HG03064 (cell line): ENCODE results near the gene STXBP5.
"Not testable (repeated sequence)": the region's sequence is repeated elsewhere in the genome, so short reads cannot be mapped to it uniquely, and the experiment has no call there.

ENCODE experiments used
- ATAC-seq: cut with Tn5 transposase; IDR thresholded peaks from one replicate; pipeline ENCODE4 v1.9.1; 2021; ENCODE audit warnings: low read depth; ENCODE audit not compliant: unreplicated experiment

The STXBP5 gene

GRCh38 chr6:147361311-147361981 is 157.2 kb downstream of the STXBP5 start:
- ATAC-seq: no peak

- no peak for ATAC-seq
These were observed 162.1 kb downstream of the STXBP5 start for GRCh38 chr6:147366290-147366689.

- ATAC-seq: no peak
These were observed 167.1 kb downstream of the STXBP5 start for GRCh38 chr6:147371325-147371724.

GRCh38 chr6:147372806-147373205 is 168.6 kb downstream of the STXBP5 start:
- ATAC-seq: no peak

- ATAC-seq: no peak
These were observed 174.6 kb downstream of the STXBP5 start for GRCh38 chr6:147378819-147379218.

- ATAC-seq: not testable (repeated sequence)
These were observed 176.6 kb downstream of the STXBP5 start for GRCh38 chr6:147380841-147381240.

GRCh38 chr6:147381712-147382111 is 177.5 kb downstream of the STXBP5 start:
- no peak for ATAC-seq

- ATAC-seq: no peak
These were observed 178.8 kb downstream of the STXBP5 start for GRCh38 chr6:147382945-147383554.

- no peak for ATAC-seq
These were observed 179.8 kb downstream of the STXBP5 start for GRCh38 chr6:147384029-147384428.

- peak; percentile 50 for ATAC-seq
These were observed 180.8 kb downstream of the STXBP5 start for GRCh38 chr6:147384737-147385710.

GRCh38 chr6:147389463-147389862 is 185.2 kb downstream of the STXBP5 start:
- ATAC-seq: no peak

GRCh38 chr6:147390909-147391536 is 186.8 kb downstream of the STXBP5 start:
- no peak for ATAC-seq

- ATAC-seq: no peak
These were observed 188.9 kb downstream of the STXBP5 start for GRCh38 chr6:147392917-147393625.

- no peak for ATAC-seq
These were observed 190.9 kb downstream of the STXBP5 start for GRCh38 chr6:147395158-147395557.

- ATAC-seq: no peak
These were observed 193.1 kb downstream of the STXBP5 start for GRCh38 chr6:147397306-147397705.

GRCh38 chr6:147400968-147401367 is 196.8 kb downstream of the STXBP5 start:
- ATAC-seq: no peak

- ATAC-seq: no peak
These were observed 197.6 kb downstream of the STXBP5 start for GRCh38 chr6:147401779-147402178.

GRCh38 chr6:147406783-147407182 is 202.6 kb downstream of the STXBP5 start:
- no peak for ATAC-seq

GRCh38 chr6:147407571-147407970 is 203.4 kb downstream of the STXBP5 start:
- ATAC-seq: no peak

- no peak for ATAC-seq
These were observed 212.4 kb downstream of the STXBP5 start for GRCh38 chr6:147416622-147417021.
